Measurements from ENCODE around the gene ANKAR.
A peak's percentile ranks its signal among the peaks of the same experiment; 100 is the strongest.
"Not testable (repeated sequence)": the region's sequence is repeated elsewhere in the genome, so short reads cannot be mapped to it uniquely, and the experiment has no call there.

ANKAR gene

DNA sequence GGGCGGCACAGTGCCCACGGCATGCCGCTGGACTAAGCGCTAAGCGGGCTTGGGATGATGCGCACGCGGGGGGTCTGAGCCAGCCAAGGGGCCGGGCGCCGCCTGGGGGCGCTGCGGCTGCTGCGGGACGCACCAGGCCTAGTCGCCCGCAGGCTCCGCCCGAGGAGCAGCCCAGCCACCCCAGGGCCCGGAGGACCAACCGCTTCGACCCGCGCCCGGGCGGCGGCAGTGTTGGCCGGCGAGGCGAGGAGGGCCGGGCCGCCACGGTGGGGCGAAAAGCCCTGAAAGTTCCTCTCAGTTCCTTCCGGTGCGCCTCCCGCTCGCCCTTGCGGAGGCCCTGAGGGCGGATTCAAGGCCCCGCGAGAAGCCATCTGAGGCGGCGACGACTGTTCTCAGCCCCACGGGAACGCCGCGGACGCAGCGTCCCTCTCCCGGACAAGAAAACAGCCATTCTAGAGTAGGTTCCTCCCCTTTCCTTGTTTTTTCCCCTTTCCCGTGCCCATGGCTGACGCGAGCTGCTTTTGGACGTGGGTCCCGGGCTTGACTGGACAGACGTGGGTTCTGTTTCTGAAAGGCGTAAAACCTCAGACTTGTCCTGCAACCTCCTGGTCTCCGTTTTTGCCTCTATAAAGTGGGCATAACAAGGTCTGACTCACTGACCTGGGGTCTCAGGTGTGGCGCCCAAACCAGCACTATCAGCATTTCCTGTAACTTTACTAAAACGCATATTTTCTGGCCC, at the start of gene ANKAR:
Gene ANKAR (plus strand): TSS at position 297 of the 739 bp plus-strand sequence. CDS start 1,821 bp downstream, outside the sequence.
- DNase-seq = peak; percentile 93

GRCh38 chr2:189625636-189626035, 48.8 kb upstream of the ANKAR start:
- DNase-seq = no peak

DNA sequence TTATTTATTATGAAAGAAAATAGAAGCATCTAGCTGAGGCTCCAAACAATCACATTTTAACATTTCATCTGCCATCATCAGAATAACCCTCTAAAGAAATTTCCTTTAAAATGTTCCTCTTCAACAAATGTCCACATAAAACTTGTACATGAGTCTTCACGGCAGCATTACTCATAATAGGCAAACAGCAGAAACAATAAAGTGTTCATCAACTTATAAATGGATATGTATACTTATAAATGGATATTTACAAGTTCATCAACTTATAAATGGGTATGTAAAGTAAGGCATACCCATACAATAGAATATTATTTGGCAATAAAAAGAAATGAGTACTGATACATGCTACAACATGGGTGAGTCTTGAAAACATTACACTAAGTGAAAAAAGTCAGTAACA, 46.7 kb upstream of the ANKAR start:
- no peak for DNase-seq

GRCh38 chr2:189628817-189629530, 45.5 kb upstream of the ANKAR start:
- no peak for DNase-seq

GRCh38 chr2:189629531-189630453, 44.7 kb upstream of the ANKAR start:
- no peak for DNase-seq

DNA sequence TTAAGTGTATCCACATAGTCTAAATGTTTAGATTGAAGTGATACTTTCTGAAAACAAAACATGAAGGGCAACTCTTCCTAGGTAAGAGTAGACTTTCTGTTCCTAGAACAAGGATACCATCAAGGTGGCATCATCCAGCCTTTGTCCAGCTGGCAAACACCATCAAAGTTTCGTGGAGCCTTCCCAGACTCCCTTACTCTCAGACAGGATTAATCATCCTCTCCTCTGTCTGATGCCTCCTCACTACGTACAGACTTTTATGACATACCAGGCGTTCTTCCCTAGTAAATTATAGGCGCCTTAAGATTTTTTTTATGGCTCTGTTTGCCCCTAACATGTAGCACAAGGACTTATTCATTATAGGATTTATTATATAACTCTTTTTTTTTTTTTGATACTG, 42.6 kb upstream of the ANKAR start:
- no peak for DNase-seq

DNA sequence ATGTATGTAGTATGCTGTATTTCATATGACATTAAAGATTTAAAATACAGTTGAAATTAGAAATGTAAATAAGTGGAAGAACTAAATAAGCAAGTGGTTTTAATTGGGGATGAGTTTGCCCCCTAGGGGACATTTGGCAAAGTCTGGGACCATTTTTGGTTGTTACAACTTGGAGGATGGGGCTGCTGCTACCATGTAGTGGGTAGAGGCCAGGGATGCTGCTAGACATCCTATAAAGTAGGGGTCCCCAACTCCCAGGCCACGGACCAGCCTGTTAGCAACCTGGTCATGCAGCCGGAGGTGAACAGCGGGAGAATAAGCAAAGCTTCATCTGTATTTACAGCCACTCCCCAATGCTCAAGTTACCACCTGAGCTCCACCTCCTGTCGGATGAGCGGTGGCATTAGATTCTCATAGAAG, 41.1 kb upstream of the ANKAR start:
- DNase-seq = no peak

GRCh38 chr2:189635353-189635752, 39.1 kb upstream of the ANKAR start:
- DNase-seq = no peak

GRCh38 chr2:189638301-189639006, 36.0 kb upstream of the ANKAR start:
- no peak for DNase-seq

GRCh38 chr2:189639007-189639609, 35.4 kb upstream of the ANKAR start:
- no peak for DNase-seq

- no peak for DNase-seq
Measured at GRCh38 chr2:189641002-189641401, 33.5 kb upstream of the ANKAR start.

DNA sequence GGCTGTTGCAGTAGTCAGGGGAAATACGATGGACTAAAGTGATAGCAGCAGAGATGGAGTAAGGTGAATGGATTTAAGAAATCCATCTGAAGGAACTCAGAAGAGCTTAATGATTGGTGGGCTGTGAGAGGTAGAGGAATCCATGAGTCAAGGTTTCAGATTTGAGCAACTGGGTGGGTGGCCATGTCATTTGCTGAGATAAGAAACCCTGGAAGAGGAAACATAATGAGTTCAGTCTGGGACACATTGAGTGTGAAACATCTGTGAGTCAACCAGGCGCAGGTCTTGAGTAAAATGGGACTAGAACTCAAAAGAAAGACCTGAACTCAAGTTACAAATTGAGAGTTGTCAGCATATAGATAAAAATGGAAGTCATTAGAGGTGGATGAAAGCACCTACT, 32.9 kb upstream of the ANKAR start:
- no peak for DNase-seq

- DNase-seq = no peak
Measured at GRCh38 chr2:189646521-189646920, 27.9 kb upstream of the ANKAR start.

DNA sequence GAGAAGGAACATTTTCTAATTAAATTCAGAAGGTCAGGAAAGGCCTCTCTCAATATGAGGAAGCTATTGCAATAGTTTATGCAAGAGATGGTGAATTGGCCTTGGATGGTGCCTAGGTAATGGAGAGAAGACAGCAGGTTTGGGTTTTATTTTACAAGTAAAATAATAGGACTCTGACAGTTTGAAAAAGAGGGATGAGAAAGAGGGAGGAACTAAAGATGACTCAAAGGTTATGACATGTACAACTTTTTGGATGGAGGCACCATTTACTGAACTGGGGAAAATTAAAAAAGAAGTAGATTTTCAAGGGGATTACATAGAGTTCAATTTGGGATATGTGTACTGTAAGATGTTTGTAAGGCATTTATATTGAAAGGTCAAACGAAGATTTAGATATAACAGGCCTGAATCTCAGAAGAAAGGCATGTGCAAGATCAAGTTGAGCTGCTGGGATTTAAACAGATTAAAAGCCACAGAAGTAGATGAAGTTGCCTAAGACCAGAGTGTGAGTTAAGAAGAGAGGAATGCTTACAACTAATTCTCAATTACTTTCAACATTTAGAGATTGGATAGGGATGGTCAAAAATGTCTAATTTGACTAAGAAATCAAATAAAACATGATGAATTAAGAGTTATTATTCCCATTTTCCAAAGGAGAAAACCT, 25.5 kb upstream of the ANKAR start:
- no peak for DNase-seq

GRCh38 chr2:189651284-189651683, 23.2 kb upstream of the ANKAR start:
- no peak for DNase-seq

GRCh38 chr2:189653464-189653863, 21.0 kb upstream of the ANKAR start:
- DNase-seq = not testable (repeated sequence)

DNA sequence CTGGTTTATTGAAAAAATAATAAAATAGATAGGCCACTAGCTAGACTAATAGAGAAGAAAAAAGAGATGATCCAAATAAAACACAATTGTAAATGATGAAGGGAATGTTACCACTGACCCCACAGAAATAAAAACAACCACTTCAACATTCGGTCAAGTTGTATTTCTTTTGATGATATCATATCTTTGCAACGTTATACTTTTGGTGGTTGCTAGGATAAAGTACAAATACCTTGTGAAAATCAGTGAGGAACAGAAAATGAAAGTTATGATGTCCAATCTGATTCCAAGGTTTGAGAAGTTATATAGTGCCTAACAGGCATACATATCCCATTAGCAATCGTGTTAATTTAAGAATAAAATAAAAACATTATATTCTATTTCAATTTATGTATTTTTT, 19.8 kb upstream of the ANKAR start:
- no peak for DNase-seq

- DNase-seq = no peak
Measured at GRCh38 chr2:189657867-189658266, 16.6 kb upstream of the ANKAR start.

GRCh38 chr2:189658306-189659212, 15.9 kb upstream of the ANKAR start:
- DNase-seq = no peak

DNA sequence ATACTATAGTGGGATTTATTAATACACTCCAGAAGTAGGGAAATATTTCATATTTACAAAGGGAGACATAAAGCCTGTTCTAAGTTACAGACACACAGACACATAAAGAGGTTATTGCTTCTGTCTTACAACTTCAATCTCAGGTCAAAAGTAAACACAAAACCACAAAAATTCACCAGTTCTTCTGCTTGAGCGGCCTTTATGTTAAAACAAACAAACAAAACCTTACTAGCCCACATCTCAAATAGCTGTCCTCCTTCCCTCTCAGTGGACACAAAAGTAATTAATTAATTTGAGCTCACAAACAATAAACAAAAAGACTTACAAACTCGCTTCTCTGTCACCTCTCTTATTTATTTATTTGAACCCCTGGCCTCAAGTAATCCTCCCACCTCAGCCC, 14.7 kb upstream of the ANKAR start:
- no peak for DNase-seq

- DNase-seq = no peak
Measured at GRCh38 chr2:189660803-189661147, 13.7 kb upstream of the ANKAR start.
